Measurements from ENCODE around the gene DNAJA2. TPM values are rescaled to one million over a fixed set of nuclear protein-coding genes. Genes with fewer than 3 reads are reported as not detected.

Gene DNAJA2
- total and polyA plus RNA-seq, 2 experiments from 2014 or later: 66.4 to 72.5 TPM

DNA sequence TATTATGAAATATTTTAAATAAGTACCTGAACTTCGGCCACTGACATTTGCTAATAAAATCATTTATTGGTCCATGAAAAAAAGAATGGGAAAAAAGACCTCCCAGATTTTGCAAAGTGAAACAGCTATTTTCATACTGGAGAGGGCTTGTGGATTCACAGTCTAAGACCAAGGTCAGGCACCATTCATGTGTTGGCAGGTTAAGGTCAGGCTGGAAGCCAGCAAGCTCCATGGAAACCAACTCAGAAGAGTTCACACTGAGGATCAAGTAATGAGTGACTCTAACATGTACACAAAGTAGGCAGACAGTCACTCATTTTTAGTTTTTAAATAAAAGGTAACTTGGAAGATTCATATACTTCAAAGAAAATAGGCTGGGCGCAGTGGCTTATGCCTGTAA, 3.4 kb downstream of the DNAJA2 start:
- peaks cover 53% of the 10 kb centered on the region for H3K36me3 ChIP-seq
- no peaks in the 10 kb centered on the region for H3K27me3 ChIP-seq
- H3K9me3 ChIP-seq (ENCODE audit: low read depth): no peaks in the 10 kb centered on the region
- H3K4me3 ChIP-seq: no peak overlapping the region
- H3K27ac ChIP-seq: no peak overlapping the region
- peaks cover 14% of the 10 kb centered on the region for H3K4me1 ChIP-seq (ENCODE audit: low read depth)
- TF ChIP-seq, protein P1, sequence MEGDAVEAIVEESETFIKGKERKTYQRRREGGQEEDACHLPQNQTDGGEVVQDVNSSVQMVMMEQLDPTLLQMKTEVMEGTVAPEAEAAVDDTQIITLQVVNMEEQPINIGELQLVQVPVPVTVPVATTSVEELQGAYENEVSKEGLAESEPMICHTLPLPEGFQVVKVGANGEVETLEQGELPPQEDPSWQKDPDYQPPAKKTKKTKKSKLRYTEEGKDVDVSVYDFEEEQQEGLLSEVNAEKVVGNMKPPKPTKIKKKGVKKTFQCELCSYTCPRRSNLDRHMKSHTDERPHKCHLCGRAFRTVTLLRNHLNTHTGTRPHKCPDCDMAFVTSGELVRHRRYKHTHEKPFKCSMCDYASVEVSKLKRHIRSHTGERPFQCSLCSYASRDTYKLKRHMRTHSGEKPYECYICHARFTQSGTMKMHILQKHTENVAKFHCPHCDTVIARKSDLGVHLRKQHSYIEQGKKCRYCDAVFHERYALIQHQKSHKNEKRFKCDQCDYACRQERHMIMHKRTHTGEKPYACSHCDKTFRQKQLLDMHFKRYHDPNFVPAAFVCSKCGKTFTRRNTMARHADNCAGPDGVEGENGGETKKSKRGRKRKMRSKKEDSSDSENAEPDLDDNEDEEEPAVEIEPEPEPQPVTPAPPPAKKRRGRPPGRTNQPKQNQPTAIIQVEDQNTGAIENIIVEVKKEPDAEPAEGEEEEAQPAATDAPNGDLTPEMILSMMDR (IDR thresholded peaks at IDR 0.05; ENCODE audit: low read depth, low read length): no peak
- peak in 1 of 2 donors; percentile 14 for DNase-seq (ENCODE audit: low read depth in 1 of 2, low spot score in 1 of 2)

DNA sequence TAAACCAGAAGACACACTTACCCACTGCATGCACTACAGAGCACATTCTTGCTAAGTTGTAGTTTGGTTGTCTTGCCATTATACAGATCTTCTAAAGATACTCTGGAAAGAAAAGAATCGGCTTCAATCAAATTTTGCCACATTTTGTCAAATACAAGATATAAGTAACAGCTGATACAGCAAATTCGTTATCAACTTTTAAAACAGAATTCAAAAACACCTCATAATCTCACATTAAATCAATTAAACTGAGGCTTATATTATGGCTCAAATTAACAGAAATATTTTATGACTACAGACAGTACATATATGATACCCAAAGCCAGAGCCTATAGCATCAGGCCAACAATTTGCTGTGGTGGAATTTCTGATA, 5.4 kb downstream of the DNAJA2 start:
- Histone ChIP-seq H3K27ac (no peak overlapping the region), H3K27me3 (no peaks in the 10 kb centered on the region), H3K4me1 (ENCODE audit: low read depth) (peaks cover 14% of the 10 kb centered on the region), H3K36me3 (peaks cover 70% of the 10 kb centered on the region), H3K4me3 (no peak overlapping the region), H3K9me3 (ENCODE audit: low read depth) (no peaks in the 10 kb centered on the region)
- TF ChIP-seq, protein P1 (IDR thresholded peaks at IDR 0.05; ENCODE audit: low read depth, low read length): no peak
- DNase-seq (ENCODE audit: low read depth in 1 of 2, low spot score in 1 of 2): no peak

DNA sequence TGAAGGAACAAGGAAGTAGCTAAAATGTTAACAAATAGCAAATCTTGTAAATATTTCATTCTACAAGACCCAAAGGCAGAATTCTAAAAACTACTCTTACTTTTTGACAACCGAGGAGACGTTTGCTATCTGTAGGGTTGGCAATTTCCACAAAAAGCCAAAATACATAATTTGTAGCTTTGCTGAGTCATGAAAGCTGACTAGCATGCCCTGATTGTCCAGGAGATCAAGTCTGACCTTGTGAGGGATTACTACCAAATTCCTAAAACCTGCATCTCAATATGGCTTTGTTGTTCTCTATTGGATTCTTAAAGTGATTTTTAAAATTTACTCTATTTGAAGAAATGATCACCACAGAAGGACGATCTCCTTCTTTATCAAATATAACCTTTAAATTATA, 10.8 kb downstream of the DNAJA2 start:
- TF ChIP-seq, protein P1 (IDR thresholded peaks at IDR 0.05; ENCODE audit: low read depth, low read length): no peak
- H3K4me3 ChIP-seq: no peak overlapping the region
- no peaks in the 10 kb centered on the region for H3K9me3 ChIP-seq (ENCODE audit: low read depth)
- no peak for DNase-seq (ENCODE audit: low read depth in 1 of 2, low spot score in 1 of 2)
- H3K27me3 ChIP-seq: no peaks in the 10 kb centered on the region
- no peaks in the 10 kb centered on the region for H3K4me1 ChIP-seq (ENCODE audit: low read depth)
- H3K36me3 ChIP-seq: peaks cover 79% of the 10 kb centered on the region
- H3K27ac ChIP-seq: peak overlapping the region; percentile 11

DNA sequence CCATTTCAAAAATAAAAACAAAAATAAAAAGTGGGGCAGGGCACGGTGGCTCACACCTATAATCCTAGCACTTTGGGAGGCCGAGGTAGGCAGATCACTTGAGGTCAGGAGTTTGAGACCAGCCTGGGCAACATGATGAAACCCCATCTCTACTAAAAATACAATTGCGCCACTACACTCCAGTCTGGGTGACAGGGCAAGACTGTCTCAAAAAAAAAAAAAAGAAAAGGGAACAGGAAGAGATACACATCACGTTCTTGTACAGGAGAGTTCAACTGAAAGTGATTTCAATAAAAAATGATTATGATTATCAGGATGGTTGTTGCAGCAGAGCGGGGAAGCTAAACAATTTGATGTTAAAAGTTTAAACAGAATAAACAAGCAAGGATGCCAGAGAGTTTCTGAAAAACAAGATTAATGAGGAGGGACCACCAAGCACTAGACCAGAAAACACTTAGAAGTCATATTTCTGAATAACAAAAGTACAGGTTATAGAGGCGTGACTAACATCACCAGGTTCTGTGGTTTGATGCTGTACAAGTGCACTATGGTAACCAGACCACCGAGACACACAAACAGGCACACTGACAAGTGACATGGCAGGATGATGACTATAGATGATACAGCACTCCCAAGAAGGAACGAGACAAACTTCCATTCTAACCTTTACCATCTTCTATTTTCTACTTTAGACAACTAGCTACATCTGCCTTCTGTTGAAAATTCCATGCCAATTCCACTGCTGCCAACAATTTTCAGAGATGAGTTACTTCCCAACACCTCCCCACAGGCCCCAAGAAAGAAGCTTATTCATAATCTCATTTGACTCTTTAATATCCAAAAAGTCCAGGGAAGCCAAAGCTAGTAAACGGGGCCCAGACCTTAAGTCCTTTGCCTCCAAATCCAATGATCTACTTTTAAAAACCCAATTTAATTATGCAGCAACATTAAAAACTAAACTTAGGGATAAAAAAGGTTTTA, 11.8 kb downstream of the DNAJA2 start:
- TF ChIP-seq, protein P1 (IDR thresholded peaks at IDR 0.05; ENCODE audit: low read depth, low read length): no peak
- Histone ChIP-seq H3K4me3 (no peak overlapping the region), H3K27ac (no peak overlapping the region), H3K9me3 (ENCODE audit: low read depth) (no peaks in the 10 kb centered on the region), H3K4me1 (ENCODE audit: low read depth) (no peaks in the 10 kb centered on the region), H3K27me3 (no peaks in the 10 kb centered on the region), H3K36me3 (peaks cover 74% of the 10 kb centered on the region)
- DNase-seq (ENCODE audit: low read depth in 1 of 2, low spot score in 1 of 2): no peak

DNA sequence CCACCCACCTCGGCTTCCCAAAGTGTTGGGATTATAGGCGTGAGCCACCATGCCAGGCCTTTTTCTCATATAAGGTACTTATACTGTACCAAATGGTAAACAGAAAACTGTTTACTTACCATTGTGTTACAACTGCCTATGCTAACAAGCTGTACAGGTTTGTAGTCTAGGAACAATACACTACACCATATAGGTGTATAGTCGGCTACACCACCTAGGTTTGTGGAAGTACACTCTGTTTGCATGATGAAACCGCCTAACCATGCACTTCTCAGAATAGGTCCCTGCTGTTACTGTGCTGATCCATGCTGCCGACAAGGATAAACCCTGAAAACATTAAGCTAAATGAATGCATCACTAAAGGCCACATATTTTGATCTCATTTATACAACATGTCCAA, 18.9 kb downstream of the DNAJA2 start:
- Histone ChIP-seq H3K9me3 (ENCODE audit: low read depth) (no peaks in the 10 kb centered on the region), H3K27ac (peak overlapping the region; percentile 47), H3K4me1 (ENCODE audit: low read depth) (no peaks in the 10 kb centered on the region), H3K27me3 (no peaks in the 10 kb centered on the region), H3K36me3 (peaks cover 38% of the 10 kb centered on the region), H3K4me3 (no peak overlapping the region)
- TF ChIP-seq, protein P1 (IDR thresholded peaks at IDR 0.05; ENCODE audit: low read depth, low read length): no peak
- DNase-seq (ENCODE audit: low read depth in 1 of 2, low spot score in 1 of 2): no peak
